Ectodermal cell (in vitro differentiated cells): ENCODE measurements around the gene ACSM2A. TPM values are rescaled to one million over a fixed set of nuclear protein-coding genes. Genes with fewer than 3 reads are reported as not detected.
"Not testable (repeated sequence)": the region's sequence is repeated elsewhere in the genome, so short reads cannot be mapped to it uniquely, and the experiment has no call there.

ENCODE experiments used
- H3K27ac ChIP-seq: 2 replicates; pipeline ENCODE4 v1.7.0; 2013; ENCODE audit warnings: mild to moderate bottlenecking, low read depth, low read length; ENCODE audit not compliant: insufficient read depth, poor library complexity, severe bottlenecking
- H3K27me3 ChIP-seq: 2 replicates; pipeline ENCODE4 v1.7.0; 2013; ENCODE audit warnings: mild to moderate bottlenecking, low read length; ENCODE audit not compliant: insufficient read depth, control insufficient read depth, poor library complexity, severe bottlenecking
- H3K36me3 ChIP-seq: one replicate; pipeline ENCODE4 v1.7.0; 2013; ENCODE audit warnings: low read length; ENCODE audit not compliant: control insufficient read depth, insufficient read depth
- H3K4me1 ChIP-seq: one replicate; pipeline ENCODE4 v1.7.0; 2013; ENCODE audit warnings: low read length; ENCODE audit not compliant: control insufficient read depth, insufficient read depth
- H3K4me3 ChIP-seq: 2 replicates; pipeline ENCODE4 v1.7.0; 2013; ENCODE audit warnings: low read depth, low read length, control low read depth; ENCODE audit not compliant: insufficient read depth
- H3K9me3 ChIP-seq: 2 replicates; pipeline ENCODE4 v1.7.0; 2013; ENCODE audit warnings: mild to moderate bottlenecking, low read length, moderate library complexity; ENCODE audit not compliant: control insufficient read depth
- WGBS, 2 experiments: methylation state at CpG; one replicate each; pipeline ENCODE4 v1.1.7; 2013; ENCODE audit warnings: missing lambda C conversion rate in 2 of 2; 5-methylcytosine and 5-hydroxymethylcytosine counted together
- polyA plus RNA-seq, 4 experiments: library from polyadenylated mRNA; stranded (reverse); fragments of 50-300 nt; gene quantifications; one replicate each; pipeline ENCODE4 v1.2.3, GENCODE V29; 2013

ACSM2A gene, protein sequence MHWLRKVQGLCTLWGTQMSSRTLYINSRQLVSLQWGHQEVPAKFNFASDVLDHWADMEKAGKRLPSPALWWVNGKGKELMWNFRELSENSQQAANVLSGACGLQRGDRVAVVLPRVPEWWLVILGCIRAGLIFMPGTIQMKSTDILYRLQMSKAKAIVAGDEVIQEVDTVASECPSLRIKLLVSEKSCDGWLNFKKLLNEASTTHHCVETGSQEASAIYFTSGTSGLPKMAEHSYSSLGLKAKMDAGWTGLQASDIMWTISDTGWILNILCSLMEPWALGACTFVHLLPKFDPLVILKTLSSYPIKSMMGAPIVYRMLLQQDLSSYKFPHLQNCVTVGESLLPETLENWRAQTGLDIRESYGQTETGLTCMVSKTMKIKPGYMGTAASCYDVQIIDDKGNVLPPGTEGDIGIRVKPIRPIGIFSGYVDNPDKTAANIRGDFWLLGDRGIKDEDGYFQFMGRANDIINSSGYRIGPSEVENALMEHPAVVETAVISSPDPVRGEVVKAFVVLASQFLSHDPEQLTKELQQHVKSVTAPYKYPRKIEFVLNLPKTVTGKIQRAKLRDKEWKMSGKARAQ
- not detected for polyA plus RNA-seq (2013, experiment 1 of 4)
- not detected for polyA plus RNA-seq (2013, experiment 2 of 4)
- not detected for polyA plus RNA-seq (2013, experiment 3 of 4)
- polyA plus RNA-seq (2013, experiment 4 of 4): not detected

DNA sequence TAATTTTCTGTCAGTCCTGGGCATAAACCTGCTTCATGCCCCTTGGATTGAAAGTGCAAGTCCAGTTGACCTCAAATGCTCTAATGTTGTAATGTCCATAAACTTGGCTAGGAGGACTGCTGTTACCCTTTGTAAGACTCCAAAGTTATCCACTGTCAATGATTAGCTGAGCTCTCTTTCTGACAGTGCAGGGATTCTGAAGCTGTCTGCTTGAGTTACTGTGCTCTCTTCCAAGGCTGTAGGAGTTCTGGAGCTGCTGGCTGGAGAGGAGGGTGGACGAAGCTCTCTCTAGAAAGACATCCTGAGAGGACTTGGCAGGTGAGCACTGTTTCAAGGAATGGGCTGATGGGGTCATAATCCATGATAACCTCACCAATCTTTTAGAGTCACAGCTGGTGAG lies at the start of gene ACSM2A:
TSS of gene ACSM2A (plus strand) at position 158 of the 400 bp plus-strand sequence. CDS start 8,594 bp downstream, outside the sequence.
- no CpG with 5 or more reads among the region's 1 CpG for WGBS, 2 experiments
- not testable (repeated sequence) for H3K4me3 ChIP-seq

GRCh38 chr16:20402651-20403050 lies 48.7 kb upstream of the ACSM2A start:
- H3K4me3 ChIP-seq: no peak overlapping the region
- no peaks in the 10 kb centered on the region for H3K9me3 ChIP-seq
- H3K27me3 ChIP-seq: no peaks in the 10 kb centered on the region
- H3K4me1 ChIP-seq: no peaks in the 10 kb centered on the region
- no peak overlapping the region for H3K27ac ChIP-seq
- H3K36me3 ChIP-seq: no peaks in the 10 kb centered on the region
- 89 to 94% methylated on average over 2 of the region's 2 CpGs for WGBS, 2 experiments

More for the DNA sequence above, at the start of gene ACSM2A:
- H3K27me3 ChIP-seq, H3K4me1 ChIP-seq, H3K9me3 ChIP-seq, H3K27ac ChIP-seq, H3K36me3 ChIP-seq: not testable (repeated sequence)

DNA sequence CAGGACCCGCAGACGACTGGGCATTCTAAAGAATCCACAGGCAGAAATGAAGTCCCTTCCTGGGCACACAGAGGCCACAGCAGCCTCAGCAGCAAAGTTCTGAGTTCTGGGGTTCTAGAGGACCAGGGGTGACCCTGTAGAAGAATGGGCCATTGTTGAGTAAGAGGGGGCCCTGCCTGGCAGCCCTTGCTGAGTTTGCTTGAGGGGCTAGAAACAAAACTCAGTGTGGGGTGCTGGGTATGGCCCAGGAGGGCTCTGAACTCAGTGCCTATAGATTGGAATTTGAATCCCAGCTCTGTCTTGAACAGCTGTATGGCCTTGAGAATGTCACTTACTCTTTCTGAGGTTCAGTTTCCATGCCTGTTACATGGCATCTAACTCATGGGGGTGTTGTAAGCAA lies 46.7 kb upstream of the ACSM2A start, which contains the start of gene PDILT:
TSS of gene PDILT (minus strand) at position 101 of the 400 bp plus-strand sequence. CDS start 5,437 bp downstream, outside the sequence.
- no peaks in the 10 kb centered on the region for H3K4me1 ChIP-seq
- H3K27me3 ChIP-seq: no peaks in the 10 kb centered on the region
- 94% methylated on average over 2 of the region's 2 CpGs for WGBS, 2 experiments
- H3K9me3 ChIP-seq: no peaks in the 10 kb centered on the region
- H3K36me3 ChIP-seq: no peaks in the 10 kb centered on the region
- no peak within 1 kb of the TSS for H3K4me3 ChIP-seq
- H3K27ac ChIP-seq: no peak within 1 kb of the TSS

DNA sequence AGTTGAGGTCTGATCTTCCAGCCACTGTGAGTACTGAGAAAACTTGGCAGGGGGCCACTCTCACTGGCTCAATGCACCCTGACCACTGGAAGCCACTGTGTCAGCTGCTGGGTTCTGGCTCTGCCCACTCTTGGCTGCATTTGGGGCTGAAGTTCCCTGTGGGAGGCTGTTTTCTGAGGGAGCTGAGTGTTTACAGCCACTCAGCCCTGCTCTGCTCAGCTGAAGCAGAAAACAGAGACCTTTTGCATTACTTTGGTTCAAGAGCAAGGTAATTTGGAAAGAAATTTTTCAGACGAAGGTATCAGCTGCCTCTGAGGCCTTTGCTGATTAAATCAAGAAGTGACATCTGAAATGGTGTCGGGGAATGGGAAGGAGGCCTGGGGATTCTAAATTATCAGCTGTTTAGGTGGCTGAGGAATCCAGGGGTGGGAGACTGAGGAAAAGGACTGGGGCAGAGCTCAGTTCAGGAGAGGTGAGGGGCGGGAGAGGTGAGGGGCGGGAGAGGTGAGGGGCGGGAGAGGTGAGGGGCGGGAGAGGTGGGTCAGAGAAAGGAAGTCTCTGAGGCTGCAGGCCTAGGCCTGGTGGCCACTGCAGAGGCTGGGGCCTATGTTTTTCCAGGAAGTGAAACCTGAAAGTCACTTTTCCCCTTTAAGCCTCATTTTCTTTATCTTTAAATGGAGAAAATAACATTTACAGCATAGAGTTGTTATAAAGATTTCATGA lies 41.8 kb upstream of the ACSM2A start, which contains the start of gene ACSM5:
TSS of gene ACSM5 (plus strand) at position 137 of the 723 bp plus-strand sequence. CDS start 1,951 bp downstream, outside the sequence.
- WGBS, 2 experiments: 87 to 88% methylated on average over 4 to 6 of the region's 6 CpGs
- no peak within 1 kb of the TSS for H3K4me3 ChIP-seq
- no peaks in the 10 kb centered on the region for H3K4me1 ChIP-seq
- H3K9me3 ChIP-seq: no peaks in the 10 kb centered on the region
- no peaks in the 10 kb centered on the region for H3K27me3 ChIP-seq
- H3K27ac ChIP-seq: no peak within 1 kb of the TSS
- H3K36me3 ChIP-seq: no peaks in the 10 kb centered on the region

GRCh38 chr16:20410121-20410723 lies 41.1 kb upstream of the ACSM2A start:
- 88 to 95% methylated on average over 4 to 6 of the region's 6 CpGs for WGBS, 2 experiments

GRCh38 chr16:20411055-20411454 lies 40.3 kb upstream of the ACSM2A start:
- H3K4me1 ChIP-seq: no peaks in the 10 kb centered on the region
- H3K27me3 ChIP-seq: no peaks in the 10 kb centered on the region
- H3K9me3 ChIP-seq: no peaks in the 10 kb centered on the region
- 93 to 95% methylated on average over 2 of the region's 2 CpGs for WGBS, 2 experiments
- H3K27ac ChIP-seq: no peak overlapping the region
- no peak overlapping the region for H3K4me3 ChIP-seq
- H3K36me3 ChIP-seq: no peaks in the 10 kb centered on the region

More at GRCh38 chr16:20410121-20410723, 41.1 kb upstream of the ACSM2A start:
- Histone ChIP-seq H3K27me3 (no peaks in the 10 kb centered on the region), H3K36me3 (no peaks in the 10 kb centered on the region), H3K27ac (no peak overlapping the region), H3K4me1 (no peaks in the 10 kb centered on the region), H3K4me3 (no peak overlapping the region), H3K9me3 (no peaks in the 10 kb centered on the region)

DNA sequence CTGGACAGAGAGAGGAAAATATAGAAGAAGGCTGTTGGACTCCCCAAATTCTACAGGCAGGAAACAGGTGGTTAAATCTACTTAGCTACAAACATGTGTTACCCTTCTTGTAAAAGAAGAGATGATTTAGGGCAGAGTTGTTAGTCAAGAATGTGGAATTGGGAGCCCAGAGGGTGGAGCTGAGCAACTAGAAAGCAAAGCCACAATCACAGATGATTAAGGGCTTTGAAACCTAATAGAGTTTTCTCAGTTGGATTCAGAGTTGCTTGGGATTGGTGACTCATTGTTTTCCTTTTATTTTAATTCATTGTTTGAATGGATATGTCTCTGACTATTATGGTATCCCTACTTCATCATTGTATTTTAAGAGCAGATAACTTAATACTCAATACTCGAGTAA lies 35.8 kb upstream of the ACSM2A start:
- H3K27ac ChIP-seq: no peak overlapping the region
- H3K4me1 ChIP-seq: no peaks in the 10 kb centered on the region
- H3K27me3 ChIP-seq: no peaks in the 10 kb centered on the region
- no CpG with 5 or more reads among the region's 1 CpG for WGBS, 2 experiments
- no peaks in the 10 kb centered on the region for H3K36me3 ChIP-seq
- H3K9me3 ChIP-seq: no peaks in the 10 kb centered on the region
- no peak overlapping the region for H3K4me3 ChIP-seq

- H3K27ac ChIP-seq, H3K4me3 ChIP-seq, H3K4me1 ChIP-seq, H3K27me3 ChIP-seq, H3K9me3 ChIP-seq, H3K36me3 ChIP-seq: not testable (repeated sequence)
- 91 to 93% methylated on average over 8 of the region's 8 CpGs for WGBS, 2 experiments
Measured at GRCh38 chr16:20419093-20419492, 32.2 kb upstream of the ACSM2A start.

DNA sequence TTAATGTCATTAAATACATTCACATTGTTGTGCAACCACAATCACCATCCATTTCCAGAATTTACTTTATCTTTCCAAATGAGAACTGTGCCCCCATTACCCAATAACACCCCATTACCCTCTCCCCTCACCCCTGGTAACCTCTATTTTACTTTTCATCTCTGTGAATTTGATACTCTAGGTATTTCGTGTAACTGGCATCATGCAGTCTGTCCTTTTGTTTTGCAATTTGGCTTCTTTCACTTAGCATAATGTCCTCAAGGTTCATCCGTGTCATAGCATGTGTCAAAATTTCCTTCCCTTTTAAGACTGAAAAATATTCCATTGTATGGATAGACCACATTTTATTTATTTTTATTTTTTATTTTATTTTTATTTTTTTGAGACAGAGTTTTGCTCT lies 29.6 kb upstream of the ACSM2A start:
- 86 to 100% methylated on average over 1 to 2 of the region's 2 CpGs for WGBS, 2 experiments
- not testable (repeated sequence) for H3K27ac ChIP-seq, H3K36me3 ChIP-seq, H3K4me3 ChIP-seq, H3K4me1 ChIP-seq, H3K9me3 ChIP-seq, H3K27me3 ChIP-seq
